HG03108 (cell line): ENCODE results near the gene MYH10.
"Not testable (repeated sequence)": the region's sequence is repeated elsewhere in the genome, so short reads cannot be mapped to it uniquely, and the experiment has no call there.

Experiments
- ATAC-seq: cut with Tn5 transposase; IDR thresholded peaks from one replicate; pipeline ENCODE4 v1.9.1; 2021; ENCODE audit warnings: moderate library complexity; ENCODE audit not compliant: unreplicated experiment

The MYH10 gene

DNA sequence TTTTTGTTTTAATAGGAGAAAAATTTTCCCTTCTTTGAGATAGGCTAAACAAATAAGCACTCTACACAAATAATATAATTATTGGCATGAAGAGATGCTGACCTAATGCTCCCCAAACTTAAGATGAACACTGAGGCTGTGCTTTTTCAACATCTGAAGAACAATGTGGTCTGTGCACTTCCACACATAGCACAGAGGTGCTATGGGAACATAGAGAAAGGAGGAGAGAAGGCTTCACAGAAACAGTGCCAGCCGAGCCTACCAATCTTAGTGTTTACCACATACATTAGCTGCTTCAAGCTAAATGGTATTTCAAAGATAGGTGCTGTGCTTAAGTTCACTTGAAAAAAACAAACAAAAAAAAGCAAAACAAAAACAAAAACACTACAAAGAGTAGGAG lies 72.4 kb downstream of the MYH10 start:
- no peak for ATAC-seq

DNA sequence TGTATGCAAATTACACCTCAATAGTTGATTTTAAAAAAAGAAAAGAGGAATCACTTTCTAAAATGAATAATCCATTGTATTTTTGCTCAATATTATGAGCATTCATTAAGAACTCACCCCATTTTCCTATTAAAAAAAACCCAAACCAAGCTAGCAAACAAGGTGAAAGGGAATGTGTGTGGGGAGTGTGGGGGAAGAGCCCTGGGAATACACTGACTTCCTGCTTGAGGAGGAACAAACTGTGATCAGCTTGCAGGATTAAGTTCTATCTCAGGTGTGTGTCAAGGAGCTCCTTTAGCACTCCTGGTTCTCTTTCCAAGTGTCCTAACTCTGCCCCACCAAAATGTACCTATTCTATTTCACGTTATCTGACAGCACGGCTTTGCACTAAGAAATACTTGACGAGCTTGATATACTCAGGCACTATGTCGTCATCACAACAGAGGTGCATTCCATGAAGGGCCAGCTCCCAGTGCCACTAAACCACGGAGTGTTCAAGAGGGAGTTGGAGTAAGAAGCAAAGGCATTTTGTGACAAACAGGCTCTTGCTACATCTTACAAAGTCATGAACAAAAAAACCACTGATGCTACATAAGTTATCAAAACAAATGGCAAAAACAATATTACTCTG lies 73.2 kb downstream of the MYH10 start:
- no peak for ATAC-seq

DNA sequence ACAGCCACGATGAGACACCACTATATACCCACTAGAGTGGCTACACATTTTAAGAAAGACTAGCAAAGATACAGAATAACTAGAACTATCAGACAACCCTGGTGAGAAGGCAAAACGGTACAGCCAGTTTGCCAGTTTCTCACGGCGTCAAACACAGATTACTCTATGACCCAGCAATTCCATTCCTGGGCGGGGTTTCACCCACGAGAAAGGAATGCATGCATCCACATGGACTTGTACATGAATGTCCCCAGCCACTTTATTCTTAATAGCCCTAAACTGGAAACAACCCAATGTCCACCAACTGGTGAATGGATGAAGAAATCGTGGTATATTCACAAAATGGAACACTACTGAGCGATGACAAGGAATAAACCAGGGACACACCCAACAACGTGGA lies 74.5 kb downstream of the MYH10 start:
- no peak for ATAC-seq

DNA sequence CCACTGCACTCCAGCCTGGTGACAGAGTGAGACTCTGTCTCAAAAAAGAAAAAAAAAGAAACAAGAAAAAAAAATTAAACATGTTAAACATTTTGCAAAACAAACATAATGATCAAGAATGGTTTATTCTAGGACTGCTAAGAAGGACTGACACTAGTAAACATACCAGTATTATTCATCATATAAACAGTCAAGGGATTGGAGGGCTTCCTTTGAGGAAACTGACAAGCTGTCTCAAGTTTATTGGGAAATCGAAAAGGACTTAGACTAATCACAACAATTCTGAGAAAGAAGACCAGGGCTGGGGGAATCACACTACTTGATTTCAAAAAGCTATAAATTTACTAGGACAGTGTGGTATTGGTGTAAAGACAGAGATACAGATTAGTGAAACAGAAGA lies 75.5 kb downstream of the MYH10 start:
- no peak for ATAC-seq

DNA sequence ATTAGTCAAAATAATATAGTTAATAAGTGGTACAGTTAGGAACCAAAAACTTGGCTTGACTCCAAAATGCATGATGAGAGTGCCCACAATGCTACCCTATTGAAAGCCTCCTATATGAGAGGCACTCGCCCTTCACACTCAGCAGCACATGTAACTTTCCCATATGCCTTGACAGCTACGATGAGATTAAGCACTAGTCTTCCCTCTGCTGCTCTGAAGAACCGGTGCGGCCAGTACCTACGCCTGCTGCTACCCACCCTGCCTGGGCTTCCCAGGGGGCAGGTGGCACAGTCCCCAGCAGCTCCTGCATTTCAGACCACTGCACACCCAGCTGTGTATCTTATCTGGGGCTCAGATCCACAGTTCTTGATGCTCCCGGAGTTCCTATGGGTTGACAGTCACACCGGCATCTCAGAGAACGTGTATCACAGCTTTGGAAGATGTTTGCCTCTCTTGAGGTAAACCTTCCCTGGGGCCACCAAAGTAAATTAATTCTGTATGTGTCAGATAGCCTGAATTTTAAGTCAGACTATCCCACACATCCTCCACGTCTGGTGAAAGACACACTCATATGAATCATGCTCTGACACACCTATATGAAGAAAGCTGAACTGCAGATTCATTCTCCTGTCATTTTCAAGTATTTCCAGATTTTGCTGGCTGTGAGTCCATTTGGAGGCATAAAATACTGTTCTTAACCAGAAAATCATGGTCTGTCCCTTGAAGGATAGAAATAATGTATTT lies 77.8 kb downstream of the MYH10 start:
- ATAC-seq = no peak

DNA sequence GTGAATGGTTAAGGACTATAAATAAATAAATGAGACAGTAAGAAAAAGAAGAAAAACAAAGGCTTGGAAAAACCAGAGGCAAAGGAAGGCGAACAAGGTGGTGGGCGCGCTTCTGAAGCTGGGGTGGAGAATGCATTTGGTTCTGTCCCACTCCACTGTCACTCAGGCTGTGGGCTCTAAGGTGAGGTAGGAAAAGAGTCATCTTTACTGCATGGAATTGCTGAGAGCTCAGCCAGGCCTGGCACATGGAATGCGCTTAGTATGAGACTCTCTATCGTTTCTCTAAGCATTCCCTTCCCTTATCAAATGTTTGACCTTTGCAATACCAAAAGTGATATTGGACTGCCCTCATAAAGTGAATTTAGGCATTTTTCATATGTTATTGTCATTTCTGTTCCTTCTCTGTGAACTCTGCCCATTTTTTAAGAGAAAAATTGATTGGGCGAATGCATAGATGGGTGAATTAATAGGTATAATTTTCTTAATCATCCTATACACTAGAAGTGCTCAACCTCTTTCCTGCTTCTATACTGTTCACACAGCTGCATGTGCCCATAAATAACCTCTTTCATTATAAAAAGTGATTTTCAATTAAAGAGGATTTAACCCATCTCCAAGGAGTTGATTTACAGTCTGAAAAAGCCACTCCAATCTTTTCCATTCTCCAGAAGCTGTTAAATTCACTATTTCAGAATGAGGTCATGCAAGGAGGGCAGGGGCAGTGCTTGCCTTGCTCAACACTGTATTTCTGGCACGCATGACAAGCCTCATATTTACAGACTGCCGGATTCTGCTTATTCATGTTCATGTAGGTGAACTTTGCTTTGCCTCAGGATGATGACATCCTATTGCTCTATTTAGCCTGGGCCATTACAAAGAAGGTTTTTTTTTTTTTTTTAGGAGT lies 87.7 kb downstream of the MYH10 start:
- no peak for ATAC-seq

DNA sequence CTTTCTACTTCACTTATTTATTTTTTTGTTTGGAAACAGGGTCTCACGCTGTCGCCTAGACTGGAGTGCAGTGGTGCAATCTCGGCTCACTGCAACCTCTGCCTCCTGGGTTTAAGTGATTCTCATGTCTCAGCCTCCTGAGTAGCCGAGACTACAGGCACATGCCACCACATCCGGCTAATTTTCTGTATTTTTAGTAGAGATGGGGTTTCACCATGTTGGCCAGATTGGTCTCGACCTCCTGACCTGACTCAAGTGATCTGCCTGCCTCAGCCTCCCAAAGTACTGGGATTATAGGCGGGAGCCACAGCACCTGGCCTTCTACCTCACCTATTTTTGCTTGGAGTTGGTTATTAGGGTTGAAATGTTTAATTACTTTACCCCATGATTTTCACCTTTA lies 90.5 kb downstream of the MYH10 start:
- not testable (repeated sequence) for ATAC-seq

DNA sequence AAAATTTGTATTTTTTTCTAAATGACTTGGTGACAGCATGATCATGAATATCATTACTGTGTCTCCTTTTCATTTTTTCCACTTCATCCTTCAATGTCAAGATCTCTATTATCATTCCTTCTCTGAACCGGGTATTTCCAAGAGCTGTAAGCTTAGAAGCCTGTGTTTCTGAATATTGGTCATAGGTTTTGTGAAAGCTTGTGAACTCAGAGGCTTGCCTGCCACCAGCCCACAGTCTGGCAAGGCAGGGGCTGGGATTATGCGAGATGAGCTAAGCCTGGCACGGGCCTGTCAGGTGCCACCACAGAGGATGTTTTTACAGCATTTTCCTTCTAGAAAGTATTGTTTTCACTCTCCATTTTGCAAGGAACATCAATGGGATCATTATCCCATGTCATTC lies 92.8 kb downstream of the MYH10 start:
- no peak for ATAC-seq

DNA sequence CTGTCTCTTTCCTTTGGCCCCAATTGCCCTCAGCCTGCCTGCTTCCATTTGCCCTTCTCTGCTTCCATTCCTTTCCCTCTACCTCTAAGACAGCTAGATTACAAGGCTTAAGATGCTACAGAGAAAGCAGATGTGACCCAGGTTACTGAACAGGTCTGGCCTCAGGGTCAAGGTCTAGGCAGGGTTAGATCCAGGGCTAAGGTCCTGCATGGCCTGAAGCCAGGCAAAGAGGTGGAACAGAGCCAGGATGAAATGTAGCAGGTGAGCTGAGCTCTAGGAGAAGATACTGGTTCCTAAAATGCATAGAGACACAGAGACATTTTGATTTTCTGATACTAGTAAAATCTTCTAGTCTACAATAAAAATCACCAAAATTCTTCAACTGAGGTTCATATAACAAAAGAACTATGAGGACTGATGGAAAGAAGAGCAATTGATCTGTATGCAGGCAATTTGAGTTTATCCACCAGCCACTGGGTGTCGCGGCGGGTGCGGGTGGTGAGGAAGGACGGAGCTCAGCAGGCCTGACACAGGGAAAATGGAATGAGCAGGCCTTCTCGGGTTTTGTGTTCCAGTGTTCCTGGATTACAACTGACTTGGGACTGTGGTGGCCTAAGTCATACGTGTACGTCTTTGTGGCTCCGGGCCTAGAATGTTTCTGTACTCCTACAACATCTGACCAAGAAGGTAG lies 95.9 kb downstream of the MYH10 start:
- no peak for ATAC-seq

DNA sequence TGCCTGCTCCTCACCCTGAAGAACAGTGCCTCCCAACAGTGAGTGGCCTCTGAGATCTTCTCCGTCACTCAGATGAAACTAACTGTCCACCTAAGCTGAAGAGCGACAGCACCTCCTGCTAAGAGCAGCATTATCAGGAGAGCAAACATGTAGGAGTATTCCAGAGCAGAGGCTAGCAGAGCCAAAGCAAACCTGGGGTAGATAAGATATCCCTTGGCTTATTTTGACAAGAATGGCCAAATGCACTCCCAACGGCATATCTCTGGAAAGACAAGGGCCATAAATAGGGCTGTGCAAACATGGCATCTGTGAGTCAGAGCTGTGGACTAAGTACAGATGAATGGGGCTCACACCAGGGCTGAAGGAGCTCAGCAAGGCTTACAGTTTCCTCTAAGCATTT lies 98.5 kb downstream of the MYH10 start:
- ATAC-seq = no peak

DNA sequence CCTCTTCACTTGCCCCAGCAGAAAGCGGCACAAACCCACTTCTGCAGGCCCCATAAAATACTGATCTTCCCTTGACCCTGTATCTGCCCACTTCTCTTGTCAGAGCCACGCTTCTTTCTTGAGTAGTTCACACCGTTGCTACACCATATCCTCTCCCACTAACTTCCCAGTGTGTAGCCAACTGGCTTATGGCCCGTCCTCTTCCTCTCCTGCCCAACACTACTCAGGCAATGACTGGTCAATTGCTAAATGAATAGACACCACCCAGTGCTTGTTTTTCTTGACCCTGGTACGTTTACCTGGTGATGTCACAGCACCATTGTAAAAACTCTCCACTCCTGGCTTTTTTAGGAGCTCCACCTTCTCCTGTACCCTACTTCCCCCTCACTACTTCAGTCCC lies 107.9 kb downstream of the MYH10 start:
- no peak for ATAC-seq

DNA sequence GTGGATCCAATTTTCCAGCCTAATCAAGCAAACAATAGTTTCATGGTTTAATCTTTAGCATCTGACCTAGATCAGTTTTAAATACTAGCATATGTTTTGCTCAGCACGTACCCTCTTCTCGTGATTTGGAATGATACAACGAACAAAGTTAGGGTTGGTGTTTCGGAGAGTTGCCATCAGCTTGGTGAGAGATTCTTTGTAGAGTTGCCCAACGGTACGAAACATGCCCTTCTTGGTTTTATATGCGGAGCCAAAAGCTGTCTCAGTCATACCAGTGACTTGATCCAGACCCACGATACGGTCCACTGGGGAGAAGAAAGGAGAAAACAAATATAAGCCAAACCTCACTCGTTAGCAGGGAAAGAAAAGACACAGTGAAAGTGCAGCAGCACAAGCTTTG lies 109.5 kb downstream of the MYH10 start:
- no peak for ATAC-seq

DNA sequence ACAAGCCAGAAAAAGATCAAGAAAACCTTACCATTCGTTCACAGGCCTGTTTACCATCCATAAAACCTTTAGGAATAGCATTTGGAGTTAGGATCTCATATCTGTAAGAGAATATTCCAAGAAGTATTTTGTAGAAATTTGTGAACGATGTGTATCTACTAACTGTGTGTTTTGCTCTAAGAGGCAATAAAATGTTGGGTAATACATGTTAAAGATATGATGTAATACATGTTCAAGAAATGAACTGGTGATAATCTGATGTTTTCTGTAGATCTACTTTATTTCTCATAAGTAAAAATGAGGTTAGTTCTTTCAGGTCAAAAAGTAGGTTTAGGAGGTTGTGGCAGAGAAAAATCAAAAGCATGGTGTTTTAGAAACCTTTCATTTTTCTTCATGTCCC lies 111.7 kb downstream of the MYH10 start:
- no peak for ATAC-seq

DNA sequence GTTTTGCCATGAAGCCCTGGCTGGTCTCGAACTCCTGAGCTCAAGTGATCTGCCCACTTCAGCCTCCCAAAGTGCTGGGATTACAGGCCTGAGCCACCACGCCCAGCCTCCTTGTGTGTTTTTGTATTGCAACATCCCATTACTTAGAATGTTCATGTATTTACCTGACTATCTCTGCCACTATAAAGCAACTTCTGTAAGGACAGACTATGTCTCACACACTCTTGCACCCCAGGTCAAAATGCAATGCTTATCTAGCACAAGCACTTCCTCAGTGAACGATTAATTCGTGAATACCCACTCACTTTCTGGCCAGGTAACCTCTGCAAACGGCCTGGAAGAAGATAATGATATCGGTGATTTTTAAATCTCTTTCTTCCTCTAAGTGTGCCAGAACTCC lies 112.2 kb downstream of the MYH10 start:
- no peak for ATAC-seq

DNA sequence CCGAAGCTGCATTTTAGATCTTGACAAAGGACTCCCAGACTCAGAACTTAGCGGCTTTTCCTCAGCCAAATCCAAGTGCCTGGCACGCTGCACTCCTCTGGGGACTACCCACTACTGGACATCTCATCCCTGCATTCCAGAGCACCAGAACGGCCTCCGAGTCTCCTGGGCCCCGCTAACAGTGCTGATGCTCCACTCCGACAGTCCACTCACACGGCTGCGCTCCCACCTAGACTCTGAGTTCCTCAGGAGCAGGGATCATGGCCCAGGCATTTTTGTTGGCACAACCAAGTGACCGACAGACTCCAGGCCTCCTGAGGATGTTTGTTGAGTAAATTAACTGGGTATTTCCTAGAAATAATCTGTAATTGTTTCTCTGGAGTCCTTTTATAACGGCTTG lies 115.7 kb downstream of the MYH10 start:
- ATAC-seq = no peak

DNA sequence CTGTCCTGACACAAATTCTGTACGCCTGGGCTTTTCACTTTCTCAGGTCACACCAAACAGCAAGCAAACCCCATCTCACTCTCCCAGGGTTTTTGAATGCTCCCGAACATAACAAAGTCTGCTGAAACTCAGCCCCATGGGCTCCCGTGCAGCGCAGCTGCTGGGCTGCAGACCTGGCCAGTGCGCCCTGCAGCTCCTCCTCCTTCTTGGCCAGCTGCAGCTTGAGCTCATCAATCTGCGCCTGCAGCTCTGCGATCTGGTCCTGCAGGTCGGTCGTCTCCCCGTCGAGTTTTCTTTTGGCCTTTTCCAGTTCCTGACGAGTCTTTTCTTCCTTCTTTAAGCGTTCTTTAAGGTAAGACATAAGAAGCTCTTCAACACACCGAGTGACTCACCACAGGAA lies 124.4 kb downstream of the MYH10 start:
- no peak for ATAC-seq

DNA sequence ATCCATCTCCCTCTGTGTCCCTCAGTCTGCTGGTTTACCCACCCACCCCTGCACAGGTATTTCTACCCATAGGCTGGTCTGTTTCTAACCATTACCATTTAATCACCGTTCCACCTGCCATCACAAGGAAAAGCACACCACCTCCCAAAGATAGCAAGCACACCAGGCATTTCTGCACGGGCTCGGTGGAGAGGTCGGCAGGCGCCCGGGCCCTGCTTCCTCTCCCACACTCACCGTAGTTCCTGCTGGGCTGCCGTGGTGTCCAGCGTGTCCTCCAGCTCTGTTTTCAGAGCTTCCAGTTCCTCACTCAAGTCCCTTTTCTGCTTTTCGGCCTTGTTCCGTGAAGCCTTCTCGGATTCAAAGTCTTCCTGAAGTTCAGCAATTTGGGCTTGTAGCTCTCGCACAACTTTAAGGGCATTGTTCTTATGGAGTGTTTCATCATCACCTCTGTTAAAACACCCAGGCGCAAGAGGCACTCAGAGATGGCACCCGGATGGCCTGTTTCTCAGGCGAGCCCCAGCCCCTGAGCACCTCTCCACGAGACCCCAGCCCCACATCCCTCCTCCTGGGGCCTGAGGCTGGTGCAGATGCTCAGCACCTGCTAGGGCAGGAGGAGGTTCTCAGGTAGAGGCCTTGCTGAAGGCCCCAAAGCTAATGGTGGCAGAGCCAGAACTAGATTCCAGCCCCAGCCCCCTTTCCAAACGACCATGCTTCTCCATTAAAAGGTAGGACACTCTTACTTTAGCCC lies 125.9 kb downstream of the MYH10 start:
- no peak for ATAC-seq

DNA sequence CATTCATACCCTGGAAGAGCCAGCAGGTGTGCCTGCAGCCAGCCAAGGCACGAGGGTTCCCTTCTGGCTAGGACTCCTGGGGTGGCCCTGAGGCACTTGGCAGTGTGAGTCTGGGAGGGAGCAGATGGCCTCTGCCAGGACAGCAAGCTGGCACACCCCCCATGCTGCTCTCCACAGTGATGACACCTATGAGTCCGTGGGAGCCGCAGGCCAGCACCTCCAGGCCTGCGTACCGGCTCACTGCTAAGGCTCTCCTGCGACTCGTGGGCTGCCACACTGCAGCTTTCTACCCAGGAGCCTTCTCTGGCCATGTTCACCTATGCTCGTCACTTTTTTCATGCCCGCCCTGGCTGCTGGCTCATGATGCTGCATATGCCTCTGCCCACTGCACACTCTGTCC lies 126.7 kb downstream of the MYH10 start:
- ATAC-seq = no peak

DNA sequence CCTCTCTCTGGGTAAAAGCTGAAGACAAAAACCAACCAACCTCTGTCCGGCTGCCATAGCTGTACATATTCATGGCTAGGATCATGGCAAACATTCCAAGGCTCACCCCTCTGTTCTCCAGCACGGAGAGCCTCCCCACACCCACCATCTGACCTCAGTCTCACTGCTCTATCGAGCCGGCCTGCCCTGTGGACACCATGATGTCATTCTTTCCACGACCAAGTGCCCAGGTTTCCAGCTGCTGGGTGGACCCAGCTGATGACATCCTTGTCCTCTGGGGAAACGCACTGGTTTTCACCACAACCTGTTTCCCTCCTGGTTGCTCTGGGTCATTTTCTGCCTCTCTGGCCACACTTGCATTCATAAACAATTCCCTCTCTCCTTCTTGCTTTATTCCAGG lies 127.2 kb downstream of the MYH10 start:
- ATAC-seq = no peak

DNA sequence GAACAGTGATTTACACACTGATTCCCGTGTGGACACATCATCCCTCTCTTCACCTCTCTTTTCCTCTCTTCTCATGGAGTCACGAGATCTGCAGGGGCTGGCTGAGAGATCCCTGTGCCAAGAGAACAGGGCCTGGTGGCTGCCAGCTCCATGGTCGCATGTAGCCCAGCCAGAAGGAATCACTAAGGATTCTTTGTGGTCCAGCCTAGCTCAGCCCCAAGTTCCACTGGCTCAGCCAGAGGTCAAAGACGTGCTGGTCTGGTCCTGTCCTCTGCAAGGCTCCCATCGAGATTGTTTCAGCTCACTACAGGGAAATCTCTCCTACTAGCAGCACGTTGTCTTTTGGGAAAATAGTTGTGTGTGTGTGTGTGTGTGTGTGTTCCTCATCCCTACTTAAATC lies 128.4 kb downstream of the MYH10 start:
- no peak for ATAC-seq

DNA sequence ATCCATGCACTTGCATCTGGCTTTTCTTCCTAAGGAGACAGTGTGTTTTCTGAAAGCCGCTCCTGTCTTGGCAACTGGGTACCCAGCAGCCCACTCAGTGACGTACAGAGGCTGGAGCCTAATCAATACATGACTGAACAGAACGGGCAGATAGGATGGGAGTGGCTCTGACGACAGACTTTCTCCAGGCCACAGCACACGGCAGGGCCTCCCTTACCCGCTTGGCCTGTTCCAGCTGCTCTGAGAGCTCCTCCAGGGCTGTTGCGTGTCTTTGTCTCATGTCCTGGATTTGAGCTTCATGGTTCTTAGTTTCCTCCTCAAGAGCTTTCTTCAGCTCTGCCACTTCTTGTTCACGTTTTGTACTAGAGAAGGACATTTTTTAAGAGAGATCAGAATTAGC lies 129.9 kb downstream of the MYH10 start:
- ATAC-seq = no peak
